GM08714 (cell line): Measurements from ENCODE around the gene LAMP1.

Experiments used
- H3K4me3 ChIP-seq: fragments of 200-500 bp; sonication (Bioruptor generic); 2 replicates; pipeline ENCODE4 v1.5.1; 2014; ENCODE audit warnings: mild to moderate bottlenecking, low read length, inconsistent platforms
- ZNF274 ChIP-seq: IDR thresholded peaks from 2 replicates; pipeline ENCODE4 v1.6.1; 2012; ENCODE audit warnings: mild to moderate bottlenecking, low read depth, low read length

The LAMP1 gene

DNA sequence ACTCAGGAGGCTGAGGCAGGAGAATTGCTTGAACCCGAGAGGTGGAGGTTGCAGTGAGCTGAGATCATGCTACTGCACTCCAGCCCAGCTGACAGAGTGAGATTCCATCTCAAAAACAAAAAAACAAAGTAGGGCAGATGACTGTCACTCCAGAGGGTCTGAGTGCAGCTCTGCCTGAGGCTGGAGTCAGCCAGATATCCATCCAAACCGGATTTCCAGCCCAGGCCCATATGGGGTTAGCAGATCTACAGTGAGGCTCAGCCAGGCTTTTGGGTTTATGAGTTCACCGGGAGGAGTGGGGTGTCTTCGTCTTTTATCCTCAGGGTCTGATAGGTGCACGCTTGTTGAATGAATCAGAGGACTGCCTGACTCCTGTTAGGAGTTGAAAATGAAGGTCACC, 19.0 kb downstream of the LAMP1 start:
- H3K4me3 ChIP-seq: no peak overlapping the region
- TF ChIP-seq ZNF274: no peak

DNA sequence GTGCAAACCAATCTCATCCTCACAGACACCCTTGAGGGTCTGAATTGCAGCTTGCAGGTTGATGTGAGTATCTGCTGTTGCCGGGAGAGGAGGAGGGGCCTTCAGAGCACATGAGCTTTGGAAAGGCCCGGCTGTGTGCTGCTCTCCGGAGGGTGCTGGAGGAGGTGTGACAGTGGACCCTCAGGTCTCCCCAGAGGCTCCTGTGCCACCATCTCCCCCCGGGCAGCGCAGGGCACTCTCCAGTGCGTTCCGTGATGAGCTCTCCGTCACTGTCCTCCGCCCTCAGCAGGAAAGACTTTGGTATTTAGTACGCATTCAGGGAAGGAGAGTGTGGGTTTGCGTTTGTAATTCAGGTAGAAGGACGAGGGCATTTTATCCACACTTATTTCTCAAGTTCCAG, 20.0 kb downstream of the LAMP1 start:
- H3K4me3 ChIP-seq: no peak overlapping the region
- TF ChIP-seq ZNF274: no peak

DNA sequence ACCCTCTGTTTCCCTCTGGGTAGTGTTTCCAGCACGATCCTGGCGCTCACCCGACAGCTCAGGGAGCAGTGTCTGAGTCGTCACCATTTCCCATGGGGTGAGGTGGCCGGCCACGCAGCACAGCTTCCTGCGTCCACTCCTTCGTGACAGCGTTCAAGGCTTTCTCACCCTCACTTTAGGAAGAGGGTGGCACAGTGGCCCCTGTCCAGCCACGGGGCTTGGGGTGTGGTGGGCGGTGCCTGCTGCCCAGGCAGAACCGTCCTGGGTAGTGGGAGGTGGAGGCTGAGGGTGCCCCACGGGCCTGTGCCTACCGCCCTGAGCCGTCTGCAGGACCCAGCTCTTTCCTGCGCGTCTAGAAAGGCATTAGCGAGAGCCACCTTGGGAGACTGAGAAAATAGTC, 21.9 kb downstream of the LAMP1 start:
- no peak for TF ChIP-seq ZNF274
- H3K4me3 ChIP-seq: no peak overlapping the region

DNA sequence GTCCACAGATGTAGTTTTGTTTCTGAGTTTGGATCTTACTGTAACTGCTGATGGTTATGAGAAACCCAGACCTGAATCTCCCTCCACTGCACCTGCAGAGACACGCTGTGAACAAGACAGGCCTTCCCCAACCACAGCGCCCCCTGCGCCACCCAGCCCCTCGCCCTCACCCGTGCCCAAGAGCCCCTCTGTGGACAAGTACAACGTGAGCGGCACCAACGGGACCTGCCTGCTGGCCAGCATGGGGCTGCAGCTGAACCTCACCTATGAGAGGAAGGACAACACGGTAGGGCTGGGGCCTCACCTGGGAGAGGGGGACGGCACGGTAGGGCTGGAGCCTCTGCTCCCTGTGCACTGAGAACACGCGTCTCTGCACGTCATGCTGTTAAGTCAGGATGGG, 22.3 kb downstream of the LAMP1 start:
- no peak overlapping the region for H3K4me3 ChIP-seq
- TF ChIP-seq ZNF274: no peak

DNA sequence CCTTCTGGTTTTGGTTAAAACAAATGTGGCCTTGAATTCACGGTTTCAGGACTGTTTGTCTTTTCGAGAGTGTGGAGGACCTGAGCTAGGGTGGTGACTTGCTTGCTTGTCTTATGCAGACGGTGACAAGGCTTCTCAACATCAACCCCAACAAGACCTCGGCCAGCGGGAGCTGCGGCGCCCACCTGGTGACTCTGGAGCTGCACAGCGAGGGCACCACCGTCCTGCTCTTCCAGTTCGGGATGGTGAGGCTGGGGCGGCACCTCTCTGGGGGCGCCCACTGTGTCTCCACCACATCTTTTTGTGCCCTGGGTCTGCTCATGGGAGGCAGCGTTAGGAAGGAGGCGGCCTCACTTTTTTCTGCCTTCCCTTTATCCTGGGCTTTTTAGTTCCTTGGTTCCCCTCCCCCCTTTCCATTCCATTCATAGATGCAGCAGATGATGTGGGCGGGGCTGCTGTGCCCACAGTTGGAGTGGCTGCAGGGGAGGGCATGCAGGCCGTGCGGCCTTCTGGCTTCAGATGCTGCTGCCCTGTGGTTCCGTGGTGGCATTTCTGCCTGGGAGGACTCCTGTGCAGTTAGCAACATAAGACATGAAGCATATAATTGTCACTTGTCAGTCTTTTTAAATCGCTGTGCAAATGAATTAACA, 23.3 kb downstream of the LAMP1 start:
- TF ChIP-seq ZNF274: no peak
- no peak overlapping the region for H3K4me3 ChIP-seq

DNA sequence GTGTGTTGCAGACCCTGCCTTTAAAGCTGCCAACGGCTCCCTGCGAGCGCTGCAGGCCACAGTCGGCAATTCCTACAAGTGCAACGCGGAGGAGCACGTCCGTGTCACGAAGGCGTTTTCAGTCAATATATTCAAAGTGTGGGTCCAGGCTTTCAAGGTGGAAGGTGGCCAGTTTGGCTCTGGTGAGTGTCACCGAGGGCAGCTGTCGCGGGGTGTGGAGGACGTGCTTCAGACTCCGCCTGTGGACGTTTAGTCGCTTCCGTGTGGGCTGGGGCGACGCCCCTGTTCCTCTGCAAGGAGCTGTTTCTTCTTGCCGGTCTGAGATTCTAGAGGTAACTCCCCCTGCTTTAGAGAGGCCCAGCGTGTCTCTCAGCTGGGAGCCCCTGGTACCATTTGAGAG, 24.5 kb downstream of the LAMP1 start:
- no peak for TF ChIP-seq ZNF274

DNA sequence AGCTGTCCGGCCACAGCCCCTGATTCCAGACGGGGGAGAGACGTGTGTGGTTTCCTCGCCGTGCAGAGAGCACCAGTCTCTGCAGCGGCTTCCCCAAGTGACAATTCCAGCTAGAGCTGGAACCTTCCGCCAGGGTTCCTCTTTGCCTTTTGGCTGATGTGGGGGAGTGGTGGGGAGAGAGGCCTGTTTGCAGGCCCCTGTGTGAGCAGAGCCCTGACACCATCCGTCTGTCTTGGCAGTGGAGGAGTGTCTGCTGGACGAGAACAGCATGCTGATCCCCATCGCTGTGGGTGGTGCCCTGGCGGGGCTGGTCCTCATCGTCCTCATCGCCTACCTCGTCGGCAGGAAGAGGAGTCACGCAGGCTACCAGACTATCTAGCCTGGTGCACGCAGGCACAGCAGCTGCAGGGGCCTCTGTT, 25.0 kb downstream of the LAMP1 start:
- no peak for TF ChIP-seq ZNF274

More for the DNA sequence above, 24.5 kb downstream of the LAMP1 start:
- H3K4me3 ChIP-seq: no peak overlapping the region

DNA sequence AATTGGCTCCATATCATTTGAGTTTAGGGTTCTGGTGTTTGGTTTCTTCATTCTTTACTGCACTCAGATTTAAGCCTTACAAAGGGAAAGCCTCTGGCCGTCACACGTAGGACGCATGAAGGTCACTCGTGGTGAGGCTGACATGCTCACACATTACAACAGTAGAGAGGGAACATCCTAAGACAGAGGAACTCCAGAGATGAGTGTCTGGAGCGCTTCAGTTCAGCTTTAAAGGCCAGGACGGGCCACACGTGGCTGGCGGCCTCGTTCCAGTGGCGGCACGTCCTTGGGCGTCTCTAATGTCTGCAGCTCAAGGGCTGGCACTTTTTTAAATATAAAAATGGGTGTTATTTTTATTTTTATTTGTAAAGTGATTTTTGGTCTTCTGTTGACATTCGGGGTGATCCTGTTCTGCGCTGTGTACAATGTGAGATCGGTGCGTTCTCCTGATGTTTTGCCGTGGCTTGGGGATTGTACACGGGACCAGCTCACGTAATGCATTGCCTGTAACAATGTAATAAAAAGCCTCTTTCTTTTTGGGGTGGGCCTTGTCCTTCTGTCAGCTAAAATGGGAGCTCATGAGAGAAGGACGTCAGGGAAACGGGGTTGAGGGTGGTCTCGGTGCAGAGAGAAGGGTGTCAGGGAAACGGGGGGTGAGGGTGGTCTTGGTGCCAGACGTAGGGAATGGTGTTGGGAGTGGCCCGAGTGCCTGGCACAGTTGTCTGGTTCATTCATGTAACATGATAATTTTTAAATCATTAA, 26.0 kb downstream of the LAMP1 start:
- TF ChIP-seq ZNF274: no peak
- H3K4me3 ChIP-seq: no peak overlapping the region

More for the DNA sequence above, 25.0 kb downstream of the LAMP1 start:
- H3K4me3 ChIP-seq: no peak overlapping the region

DNA sequence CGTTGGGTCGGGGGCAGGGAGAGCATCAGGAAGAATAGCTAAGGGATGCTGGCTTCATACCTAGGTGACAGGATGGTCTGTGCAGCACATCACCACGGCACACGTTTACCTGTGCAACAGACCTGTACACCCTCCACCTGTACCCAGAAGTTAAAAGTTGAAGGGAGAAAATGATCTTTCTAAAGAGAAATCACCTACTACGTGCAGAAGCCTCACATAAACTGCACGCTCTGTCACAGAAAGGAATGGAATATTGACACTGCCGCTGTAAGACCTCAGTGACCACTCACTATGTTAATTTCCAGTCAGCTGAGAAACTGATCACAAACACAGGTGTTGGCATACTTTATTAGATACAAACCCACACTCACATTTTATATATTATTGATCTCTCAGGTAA, 26.8 kb downstream of the LAMP1 start:
- no peak overlapping the region for H3K4me3 ChIP-seq
- no peak for TF ChIP-seq ZNF274

DNA sequence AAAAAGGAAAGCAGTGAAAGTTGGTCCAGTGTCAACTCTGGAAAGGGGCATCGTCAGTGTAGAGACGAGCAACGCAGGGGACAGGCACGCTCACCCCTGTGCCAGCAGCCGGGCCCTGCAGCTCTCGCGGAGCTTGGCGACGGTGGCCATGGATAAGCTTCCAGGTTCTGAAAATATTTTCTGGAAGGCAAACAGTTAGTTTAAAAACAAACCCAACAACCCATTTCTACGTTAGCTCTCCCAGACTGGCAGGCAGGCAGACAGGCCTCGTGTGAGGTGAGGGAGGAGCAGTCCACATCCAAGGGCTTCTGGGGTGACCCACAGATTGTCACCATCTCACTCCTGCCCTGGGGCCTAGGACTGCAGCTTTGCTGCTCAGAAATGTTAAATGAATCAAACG, 27.4 kb downstream of the LAMP1 start:
- H3K4me3 ChIP-seq: no peak overlapping the region
- no peak for TF ChIP-seq ZNF274

DNA sequence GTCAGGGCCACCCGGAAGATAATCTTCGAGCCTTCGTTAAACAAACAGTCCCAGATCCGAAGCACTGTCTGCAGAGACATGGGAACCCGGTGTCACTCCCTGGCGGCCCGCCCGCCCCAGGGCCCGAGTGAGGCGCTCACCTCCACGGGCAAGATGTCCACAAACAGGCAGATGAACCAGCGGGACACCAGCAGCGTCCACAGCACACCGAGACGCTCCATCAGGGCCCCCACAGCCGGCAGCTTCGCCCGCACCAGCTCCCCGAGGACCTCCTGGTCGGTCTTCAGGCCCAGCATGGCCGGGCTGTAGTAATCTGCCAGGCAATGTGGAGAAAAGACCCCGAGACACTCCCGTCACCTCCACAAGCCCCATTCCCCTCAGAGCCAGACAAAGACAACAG, 28.7 kb downstream of the LAMP1 start:
- no peak overlapping the region for H3K4me3 ChIP-seq
- TF ChIP-seq ZNF274: no peak

DNA sequence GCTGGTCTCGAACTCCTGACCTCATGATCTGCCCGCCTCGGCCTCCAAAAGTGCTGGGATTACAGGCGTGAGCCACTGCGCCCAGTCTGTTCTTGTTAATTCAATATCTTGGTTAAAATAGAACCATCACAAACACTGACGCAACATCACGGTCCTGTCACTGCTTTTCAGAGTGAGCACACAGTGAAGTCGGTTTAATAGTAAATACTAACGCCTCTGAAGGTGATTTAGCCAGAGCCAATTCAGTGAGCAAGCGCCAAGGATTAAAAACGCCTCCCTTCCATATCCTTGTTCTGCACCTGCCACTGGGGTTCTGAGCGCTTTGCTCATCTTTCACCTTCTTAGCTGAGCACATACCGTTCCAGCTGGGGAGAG, 30.3 kb downstream of the LAMP1 start:
- no peak overlapping the region for H3K4me3 ChIP-seq

DNA sequence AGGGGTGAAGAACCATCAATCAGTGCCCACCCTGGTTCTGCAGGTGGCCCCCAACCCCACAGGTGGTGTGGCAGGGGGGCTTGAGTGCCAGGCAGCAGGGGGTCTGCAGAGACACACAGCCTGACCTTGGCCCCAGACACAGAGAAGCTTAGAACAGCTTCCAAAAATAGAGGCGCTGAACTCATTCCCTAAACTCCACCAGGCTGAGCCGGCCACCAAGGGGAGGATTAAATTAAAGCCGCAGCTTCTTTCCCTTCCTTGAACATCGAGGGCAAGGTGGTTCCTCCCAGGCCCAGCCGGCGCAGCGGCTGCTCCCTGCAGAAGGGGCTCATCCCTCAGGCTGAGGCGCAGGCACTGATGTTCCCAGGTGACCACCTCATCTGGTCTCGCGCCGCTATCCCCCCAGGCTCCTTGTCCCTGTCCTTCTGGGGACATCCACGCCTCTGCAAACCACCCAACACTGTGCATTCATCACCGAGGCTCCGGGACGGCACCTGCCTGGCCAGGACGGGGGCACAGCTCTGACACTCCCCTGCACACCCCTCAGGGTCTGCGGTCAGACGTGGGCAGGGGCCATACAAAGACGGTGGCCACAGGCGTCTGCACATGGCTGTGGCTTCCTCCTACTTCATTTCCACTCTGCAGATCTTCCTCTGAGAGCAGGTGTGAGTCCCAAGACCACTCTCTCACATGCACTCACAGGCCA, 30.9 kb downstream of the LAMP1 start:
- H3K4me3 ChIP-seq: no peak overlapping the region

More for the DNA sequence above, 30.3 kb downstream of the LAMP1 start:
- TF ChIP-seq ZNF274: no peak

DNA sequence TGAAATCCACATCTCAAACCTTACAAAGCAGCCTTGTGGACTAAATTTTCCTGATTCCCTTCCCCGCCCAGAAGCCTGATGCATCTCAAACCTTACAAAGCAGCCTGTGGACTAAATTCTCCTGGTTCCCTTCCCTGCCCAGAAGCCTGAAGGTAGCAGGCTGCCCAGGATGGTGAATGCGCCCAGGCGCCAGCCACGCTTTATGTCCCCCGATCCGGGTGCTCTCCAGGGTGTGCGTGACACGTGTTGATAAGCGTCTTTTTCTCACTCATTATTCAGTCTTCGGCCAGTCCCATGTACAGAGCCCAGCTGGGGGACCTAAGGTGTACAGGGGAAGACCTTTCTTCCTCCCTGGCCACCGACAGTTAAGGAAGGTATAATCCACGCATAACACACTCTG, 31.8 kb downstream of the LAMP1 start:
- no peak for TF ChIP-seq ZNF274
- no peak overlapping the region for H3K4me3 ChIP-seq

More for the DNA sequence above, 30.9 kb downstream of the LAMP1 start:
- TF ChIP-seq ZNF274: no peak
